Measurements from ENCODE around the gene PPM1G. TPM values are rescaled to one million over a fixed set of nuclear protein-coding genes. Genes with fewer than 3 reads are reported as not detected.
A peak's percentile ranks its signal among the peaks of the same experiment; 100 is the strongest.

The PPM1G gene
- total and polyA plus RNA-seq, 2 experiments from 2014 or later: 93.0 to 101 TPM

- no peak overlapping the region for H3K27ac ChIP-seq
- peaks cover 45% of the 10 kb centered on the region for H3K36me3 ChIP-seq
- no peak for TF ChIP-seq CTCF (IDR thresholded peaks at IDR 0.05; ENCODE audit: low read depth, low read length)
These were observed 33.1 kb downstream of the PPM1G start for GRCh38 chr2:27376151-27376865.

GRCh38 chr2:27375513-27376099, 33.8 kb downstream of the PPM1G start:
- Histone ChIP-seq H3K36me3 (peaks cover 45% of the 10 kb centered on the region), H3K27ac (no peak overlapping the region), H3K4me1 (ENCODE audit: low read depth) (peaks cover 17% of the 10 kb centered on the region), H3K9me3 (ENCODE audit: low read depth) (no peaks in the 10 kb centered on the region), H3K4me3 (no peak overlapping the region), H3K27me3 (no peaks in the 10 kb centered on the region)
- TF ChIP-seq CTCF (IDR thresholded peaks at IDR 0.05; ENCODE audit: low read depth, low read length): no peak
- DNase-seq (ENCODE audit: low read depth in 1 of 2, low spot score in 1 of 2): no peak

More at GRCh38 chr2:27376151-27376865, 33.1 kb downstream of the PPM1G start:
- DNase-seq (ENCODE audit: low read depth in 1 of 2, low spot score in 1 of 2): no peak
- Histone ChIP-seq H3K9me3 (ENCODE audit: low read depth) (no peaks in the 10 kb centered on the region), H3K4me1 (ENCODE audit: low read depth) (peaks cover 17% of the 10 kb centered on the region), H3K27me3 (no peaks in the 10 kb centered on the region), H3K4me3 (no peak overlapping the region)

- peaks cover 11% of the 10 kb centered on the region for H3K4me1 ChIP-seq (ENCODE audit: low read depth)
- no peaks in the 10 kb centered on the region for H3K9me3 ChIP-seq (ENCODE audit: low read depth)
- no peak overlapping the region for H3K4me3 ChIP-seq
- H3K36me3 ChIP-seq: peaks cover 45% of the 10 kb centered on the region
- DNase-seq (ENCODE audit: low read depth in 1 of 2, low spot score in 1 of 2): no peak
- no peak overlapping the region for H3K27ac ChIP-seq
- no peaks in the 10 kb centered on the region for H3K27me3 ChIP-seq
- TF ChIP-seq CTCF (IDR thresholded peaks at IDR 0.05; ENCODE audit: low read depth, low read length): no peak
These were observed 35.8 kb downstream of the PPM1G start for GRCh38 chr2:27373567-27373966.

- no peak overlapping the region for H3K4me3 ChIP-seq
- peaks cover 49% of the 10 kb centered on the region for H3K36me3 ChIP-seq
- TF ChIP-seq CTCF (IDR thresholded peaks at IDR 0.05; ENCODE audit: low read depth, low read length): no peak
These were observed 36.5 kb downstream of the PPM1G start for GRCh38 chr2:27372937-27373336.

GRCh38 chr2:27370816-27371620, 38.4 kb downstream of the PPM1G start:
- H3K27ac ChIP-seq: peak overlapping the region; percentile 93
- no peaks in the 10 kb centered on the region for H3K27me3 ChIP-seq
- peak; percentile 14 to 81 for DNase-seq (ENCODE audit: low read depth in 1 of 2, low spot score in 1 of 2)
- H3K4me3 ChIP-seq: peak overlapping the region; percentile 89
- H3K9me3 ChIP-seq (ENCODE audit: low read depth): no peaks in the 10 kb centered on the region
- peaks cover 49% of the 10 kb centered on the region for H3K36me3 ChIP-seq
- no peak for TF ChIP-seq CTCF (IDR thresholded peaks at IDR 0.05; ENCODE audit: low read depth, low read length)
- peaks cover 11% of the 10 kb centered on the region for H3K4me1 ChIP-seq (ENCODE audit: low read depth)

More at GRCh38 chr2:27372937-27373336, 36.5 kb downstream of the PPM1G start:
- H3K4me1 ChIP-seq (ENCODE audit: low read depth): peaks cover 11% of the 10 kb centered on the region
- DNase-seq (ENCODE audit: low read depth in 1 of 2, low spot score in 1 of 2): no peak
- no peaks in the 10 kb centered on the region for H3K27me3 ChIP-seq
- no peaks in the 10 kb centered on the region for H3K9me3 ChIP-seq (ENCODE audit: low read depth)
- no peak overlapping the region for H3K27ac ChIP-seq

All from cardiac muscle cell (in vitro differentiated cells and primary cell).